ENCODE results near the gene PRR23E.

The PRR23E gene

DNA sequence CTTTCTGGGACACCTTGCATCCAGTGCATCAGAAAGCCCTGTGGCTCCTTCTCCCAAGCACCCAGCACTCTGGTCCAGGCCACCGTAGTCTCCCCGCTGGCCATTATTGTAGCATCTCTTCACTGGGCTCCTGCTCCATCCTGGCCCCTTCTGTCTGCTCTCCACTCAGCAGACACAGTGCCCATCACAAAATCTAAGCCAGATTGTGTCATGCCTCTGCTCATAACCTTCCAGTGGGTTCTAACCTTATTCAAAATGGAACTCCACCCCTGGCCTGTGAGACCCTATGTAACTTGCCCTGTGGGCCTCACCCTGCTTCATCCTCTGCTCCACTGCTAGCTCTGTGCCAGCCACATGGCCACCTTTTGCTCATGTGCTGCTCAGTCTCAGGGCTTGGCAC is 31.7 kb upstream of the PRR23E start:
- Histone ChIP-seq H3K27ac (no peak overlapping the region), H3K4me3 (ENCODE audit: low read depth in 1 of 2, low read length in 1 of 2) (no peak overlapping the region), H3K27me3 (peaks cover 35% of the 10 kb centered on the region), H3K4me1 (ENCODE audit: control insufficient read depth in 1 of 2, insufficient read depth in 1 of 2, low read depth in 1 of 2, low read length in 1 of 2) (no peaks in the 10 kb centered on the region), H3K36me3 (no peaks in the 10 kb centered on the region), H3K9me3 (no peaks in the 10 kb centered on the region)
- TF ChIP-seq, protein P1, sequence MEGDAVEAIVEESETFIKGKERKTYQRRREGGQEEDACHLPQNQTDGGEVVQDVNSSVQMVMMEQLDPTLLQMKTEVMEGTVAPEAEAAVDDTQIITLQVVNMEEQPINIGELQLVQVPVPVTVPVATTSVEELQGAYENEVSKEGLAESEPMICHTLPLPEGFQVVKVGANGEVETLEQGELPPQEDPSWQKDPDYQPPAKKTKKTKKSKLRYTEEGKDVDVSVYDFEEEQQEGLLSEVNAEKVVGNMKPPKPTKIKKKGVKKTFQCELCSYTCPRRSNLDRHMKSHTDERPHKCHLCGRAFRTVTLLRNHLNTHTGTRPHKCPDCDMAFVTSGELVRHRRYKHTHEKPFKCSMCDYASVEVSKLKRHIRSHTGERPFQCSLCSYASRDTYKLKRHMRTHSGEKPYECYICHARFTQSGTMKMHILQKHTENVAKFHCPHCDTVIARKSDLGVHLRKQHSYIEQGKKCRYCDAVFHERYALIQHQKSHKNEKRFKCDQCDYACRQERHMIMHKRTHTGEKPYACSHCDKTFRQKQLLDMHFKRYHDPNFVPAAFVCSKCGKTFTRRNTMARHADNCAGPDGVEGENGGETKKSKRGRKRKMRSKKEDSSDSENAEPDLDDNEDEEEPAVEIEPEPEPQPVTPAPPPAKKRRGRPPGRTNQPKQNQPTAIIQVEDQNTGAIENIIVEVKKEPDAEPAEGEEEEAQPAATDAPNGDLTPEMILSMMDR (IDR thresholded peaks at IDR 0.05) = no peak

- Histone ChIP-seq H3K27ac (no peak overlapping the region), H3K4me1 (ENCODE audit: control insufficient read depth in 1 of 2, insufficient read depth in 1 of 2, low read depth in 1 of 2, low read length in 1 of 2) (no peaks in the 10 kb centered on the region), H3K36me3 (no peaks in the 10 kb centered on the region), H3K27me3 (peaks cover 26% of the 10 kb centered on the region), H3K4me3 (ENCODE audit: low read depth in 1 of 2, low read length in 1 of 2) (no peak overlapping the region), H3K9me3 (no peaks in the 10 kb centered on the region)
- TF ChIP-seq, protein P1 (IDR thresholded peaks at IDR 0.05) = no peak
Measured at GRCh38 chr3:127161973-127162579, 30.9 kb upstream of the PRR23E start.

- Histone ChIP-seq H3K27ac (no peak overlapping the region), H3K4me3 (ENCODE audit: low read depth in 1 of 2, low read length in 1 of 2) (no peak overlapping the region), H3K27me3 (peaks cover 18% of the 10 kb centered on the region), H3K4me1 (ENCODE audit: control insufficient read depth in 1 of 2, insufficient read depth in 1 of 2, low read depth in 1 of 2, low read length in 1 of 2) (no peaks in the 10 kb centered on the region), H3K9me3 (no peaks in the 10 kb centered on the region), H3K36me3 (no peaks in the 10 kb centered on the region)
- TF ChIP-seq, protein P1 (IDR thresholded peaks at IDR 0.05) = no peak
Measured at GRCh38 chr3:127162947-127163645, 29.8 kb upstream of the PRR23E start.

DNA sequence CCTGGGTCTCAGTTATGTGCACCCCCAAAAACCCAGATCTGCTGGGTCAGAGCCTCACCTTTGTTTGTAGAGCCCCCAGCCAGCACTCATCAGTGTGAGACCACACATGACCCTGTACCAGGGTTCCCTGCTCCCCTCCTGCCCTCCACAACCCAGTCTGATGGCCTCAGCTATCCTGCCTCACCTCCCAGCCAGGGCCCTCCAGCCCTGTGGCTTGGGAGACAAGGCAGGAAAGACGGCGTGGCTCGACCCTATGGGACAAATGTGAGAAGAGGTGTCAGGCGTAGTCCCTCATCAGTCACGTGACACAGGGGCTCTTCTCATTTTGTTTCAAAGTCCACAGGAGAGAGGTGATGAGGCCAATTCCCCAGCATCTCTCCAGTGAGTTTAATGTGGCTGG is 28.3 kb upstream of the PRR23E start:
- Histone ChIP-seq H3K4me3 (ENCODE audit: low read depth in 1 of 2, low read length in 1 of 2) (no peak overlapping the region), H3K36me3 (no peaks in the 10 kb centered on the region), H3K27me3 (peaks cover 4% of the 10 kb centered on the region), H3K9me3 (no peaks in the 10 kb centered on the region), H3K4me1 (ENCODE audit: control insufficient read depth in 1 of 2, insufficient read depth in 1 of 2, low read depth in 1 of 2, low read length in 1 of 2) (no peaks in the 10 kb centered on the region), H3K27ac (no peak overlapping the region)
- TF ChIP-seq, protein P1 (IDR thresholded peaks at IDR 0.05) = no peak

GRCh38 chr3:127165036-127165435 is 27.9 kb upstream of the PRR23E start:
- Histone ChIP-seq H3K9me3 (no peaks in the 10 kb centered on the region), H3K36me3 (no peaks in the 10 kb centered on the region), H3K4me3 (ENCODE audit: low read depth in 1 of 2, low read length in 1 of 2) (no peak overlapping the region), H3K4me1 (ENCODE audit: control insufficient read depth in 1 of 2, insufficient read depth in 1 of 2, low read depth in 1 of 2, low read length in 1 of 2) (no peaks in the 10 kb centered on the region), H3K27ac (no peak overlapping the region), H3K27me3 (peaks cover under 1% of the 10 kb centered on the region)
- TF ChIP-seq, protein P1 (IDR thresholded peaks at IDR 0.05) = no peak

All from neutrophil (primary cell).